Measurements from ENCODE around the gene CMTM7. TPM values are rescaled to one million over a fixed set of nuclear protein-coding genes. Genes with fewer than 3 reads are reported as not detected.

Gene CMTM7
- total and polyA plus RNA-seq, 2 of the 13 experiments (the other 11 are each of a cell fraction or from before 2014, with no cell fraction given): 20.9 to 21.4 TPM

DNA sequence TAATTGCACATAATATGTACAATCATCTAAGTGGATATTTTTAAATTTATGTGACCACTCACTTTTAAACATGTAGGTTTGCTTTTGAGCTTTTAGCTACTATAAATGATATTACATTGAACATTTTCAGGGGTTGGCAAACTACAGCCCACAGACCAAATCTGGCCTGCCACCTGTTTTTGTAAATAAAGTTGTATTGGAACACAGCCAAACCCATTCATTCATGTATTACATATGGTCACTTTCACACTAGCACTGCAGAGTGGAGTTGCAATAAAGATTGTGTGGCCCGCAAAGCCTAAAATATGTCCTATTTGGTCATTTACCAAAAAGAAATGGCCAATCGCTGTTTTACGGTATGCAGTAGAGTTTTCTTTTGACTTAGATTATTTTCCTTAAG lies 21.2 kb downstream of the CMTM7 start (continued):
- TF ChIP-seq, protein P1, sequence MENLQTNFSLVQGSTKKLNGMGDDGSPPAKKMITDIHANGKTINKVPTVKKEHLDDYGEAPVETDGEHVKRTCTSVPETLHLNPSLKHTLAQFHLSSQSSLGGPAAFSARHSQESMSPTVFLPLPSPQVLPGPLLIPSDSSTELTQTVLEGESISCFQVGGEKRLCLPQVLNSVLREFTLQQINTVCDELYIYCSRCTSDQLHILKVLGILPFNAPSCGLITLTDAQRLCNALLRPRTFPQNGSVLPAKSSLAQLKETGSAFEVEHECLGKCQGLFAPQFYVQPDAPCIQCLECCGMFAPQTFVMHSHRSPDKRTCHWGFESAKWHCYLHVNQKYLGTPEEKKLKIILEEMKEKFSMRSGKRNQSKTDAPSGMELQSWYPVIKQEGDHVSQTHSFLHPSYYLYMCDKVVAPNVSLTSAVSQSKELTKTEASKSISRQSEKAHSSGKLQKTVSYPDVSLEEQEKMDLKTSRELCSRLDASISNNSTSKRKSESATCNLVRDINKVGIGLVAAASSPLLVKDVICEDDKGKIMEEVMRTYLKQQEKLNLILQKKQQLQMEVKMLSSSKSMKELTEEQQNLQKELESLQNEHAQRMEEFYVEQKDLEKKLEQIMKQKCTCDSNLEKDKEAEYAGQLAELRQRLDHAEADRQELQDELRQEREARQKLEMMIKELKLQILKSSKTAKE (CRISPR knock-in tag; IDR thresholded peaks at IDR 0.05; ENCODE audit: borderline replicate concordance): no peak
- TF ChIP-seq, protein P2, sequence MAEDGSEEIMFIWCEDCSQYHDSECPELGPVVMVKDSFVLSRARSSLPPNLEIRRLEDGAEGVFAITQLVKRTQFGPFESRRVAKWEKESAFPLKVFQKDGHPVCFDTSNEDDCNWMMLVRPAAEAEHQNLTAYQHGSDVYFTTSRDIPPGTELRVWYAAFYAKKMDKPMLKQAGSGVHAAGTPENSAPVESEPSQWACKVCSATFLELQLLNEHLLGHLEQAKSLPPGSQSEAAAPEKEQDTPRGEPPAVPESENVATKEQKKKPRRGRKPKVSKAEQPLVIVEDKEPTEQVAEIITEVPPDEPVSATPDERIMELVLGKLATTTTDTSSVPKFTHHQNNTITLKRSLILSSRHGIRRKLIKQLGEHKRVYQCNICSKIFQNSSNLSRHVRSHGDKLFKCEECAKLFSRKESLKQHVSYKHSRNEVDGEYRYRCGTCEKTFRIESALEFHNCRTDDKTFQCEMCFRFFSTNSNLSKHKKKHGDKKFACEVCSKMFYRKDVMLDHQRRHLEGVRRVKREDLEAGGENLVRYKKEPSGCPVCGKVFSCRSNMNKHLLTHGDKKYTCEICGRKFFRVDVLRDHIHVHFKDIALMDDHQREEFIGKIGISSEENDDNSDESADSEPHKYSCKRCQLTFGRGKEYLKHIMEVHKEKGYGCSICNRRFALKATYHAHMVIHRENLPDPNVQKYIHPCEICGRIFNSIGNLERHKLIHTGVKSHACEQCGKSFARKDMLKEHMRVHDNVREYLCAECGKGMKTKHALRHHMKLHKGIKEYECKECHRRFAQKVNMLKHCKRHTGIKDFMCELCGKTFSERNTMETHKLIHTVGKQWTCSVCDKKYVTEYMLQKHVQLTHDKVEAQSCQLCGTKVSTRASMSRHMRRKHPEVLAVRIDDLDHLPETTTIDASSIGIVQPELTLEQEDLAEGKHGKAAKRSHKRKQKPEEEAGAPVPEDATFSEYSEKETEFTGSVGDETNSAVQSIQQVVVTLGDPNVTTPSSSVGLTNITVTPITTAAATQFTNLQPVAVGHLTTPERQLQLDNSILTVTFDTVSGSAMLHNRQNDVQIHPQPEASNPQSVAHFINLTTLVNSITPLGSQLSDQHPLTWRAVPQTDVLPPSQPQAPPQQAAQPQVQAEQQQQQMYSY (CRISPR knock-in tag; IDR thresholded peaks at IDR 0.05): no peak
- TF ChIP-seq, protein P3, sequence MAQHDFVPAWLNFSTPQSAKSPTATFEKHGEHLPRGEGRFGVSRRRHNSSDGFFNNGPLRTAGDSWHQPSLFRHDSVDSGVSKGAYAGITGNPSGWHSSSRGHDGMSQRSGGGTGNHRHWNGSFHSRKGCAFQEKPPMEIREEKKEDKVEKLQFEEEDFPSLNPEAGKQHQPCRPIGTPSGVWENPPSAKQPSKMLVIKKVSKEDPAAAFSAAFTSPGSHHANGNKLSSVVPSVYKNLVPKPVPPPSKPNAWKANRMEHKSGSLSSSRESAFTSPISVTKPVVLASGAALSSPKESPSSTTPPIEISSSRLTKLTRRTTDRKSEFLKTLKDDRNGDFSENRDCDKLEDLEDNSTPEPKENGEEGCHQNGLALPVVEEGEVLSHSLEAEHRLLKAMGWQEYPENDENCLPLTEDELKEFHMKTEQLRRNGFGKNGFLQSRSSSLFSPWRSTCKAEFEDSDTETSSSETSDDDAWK (CRISPR knock-in tag; IDR thresholded peaks at IDR 0.05): no peak
- no peak for TF ChIP-seq TCF7 (IDR thresholded peaks at IDR 0.05; ENCODE audit: low read depth)
- TF ChIP-seq, protein P4, sequence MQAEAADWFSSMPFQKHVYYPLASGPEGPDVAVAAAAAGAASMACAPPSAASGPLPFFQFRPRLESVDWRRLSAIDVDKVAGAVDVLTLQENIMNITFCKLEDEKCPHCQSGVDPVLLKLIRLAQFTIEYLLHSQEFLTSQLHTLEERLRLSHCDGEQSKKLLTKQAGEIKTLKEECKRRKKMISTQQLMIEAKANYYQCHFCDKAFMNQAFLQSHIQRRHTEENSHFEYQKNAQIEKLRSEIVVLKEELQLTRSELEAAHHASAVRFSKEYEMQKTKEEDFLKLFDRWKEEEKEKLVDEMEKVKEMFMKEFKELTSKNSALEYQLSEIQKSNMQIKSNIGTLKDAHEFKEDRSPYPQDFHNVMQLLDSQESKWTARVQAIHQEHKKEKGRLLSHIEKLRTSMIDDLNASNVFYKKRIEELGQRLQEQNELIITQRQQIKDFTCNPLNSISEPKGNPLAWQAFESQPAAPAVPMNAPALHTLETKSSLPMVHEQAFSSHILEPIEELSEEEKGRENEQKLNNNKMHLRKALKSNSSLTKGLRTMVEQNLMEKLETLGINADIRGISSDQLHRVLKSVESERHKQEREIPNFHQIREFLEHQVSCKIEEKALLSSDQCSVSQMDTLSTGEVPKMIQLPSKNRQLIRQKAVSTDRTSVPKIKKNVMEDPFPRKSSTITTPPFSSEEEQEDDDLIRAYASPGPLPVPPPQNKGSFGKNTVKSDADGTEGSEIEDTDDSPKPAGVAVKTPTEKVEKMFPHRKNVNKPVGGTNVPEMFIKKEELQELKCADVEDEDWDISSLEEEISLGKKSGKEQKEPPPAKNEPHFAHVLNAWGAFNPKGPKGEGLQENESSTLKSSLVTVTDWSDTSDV (CRISPR knock-in tag; IDR thresholded peaks at IDR 0.05): no peak
- TF ChIP-seq NR2C2 (CRISPR knock-in tag; IDR thresholded peaks at IDR 0.05; ENCODE audit: borderline replicate concordance): no peak
- TF ChIP-seq ZFP41 (CRISPR knock-in tag; IDR thresholded peaks at IDR 0.05; ENCODE audit: borderline replicate concordance): no peak
